Measurements from ENCODE around the gene OTUD4. TPM values are rescaled to one million over a fixed set of nuclear protein-coding genes. Genes with fewer than 3 reads are reported as not detected.

The OTUD4 gene
- total RNA-seq, 1 experiment from 2014 or later, result 16.4 TPM

Other genes with a start within 250 kb of the OTUD4 start
- gene ANAPC10, start 82.4 kb downstream of the OTUD4 start, total RNA-seq (2014; rRNA removed; shearing (Covaris generic)), result 22.9 and 31.4 TPM in 2 replicates
- gene ABCE1, start 82.3 kb downstream of the OTUD4 start, total RNA-seq (2014; rRNA removed; shearing (Covaris generic)), result 146 and 165 TPM in 2 replicates

Measured in H7 (cell line).